Measurements from ENCODE around the gene SAE1.

- no peak for TF ChIP-seq TARDBP (IDR thresholded peaks at IDR 0.05)
- TF ChIP-seq NFRKB (IDR thresholded peaks at IDR 0.05): no peak
- TF ChIP-seq FOXM1 (IDR thresholded peaks at IDR 0.05; ENCODE audit: borderline replicate concordance): no peak
- TF ChIP-seq BHLHE40 (IDR thresholded peaks at IDR 0.05; ENCODE audit: borderline replicate concordance): no peak
- TF ChIP-seq FOXK2 (IDR thresholded peaks at IDR 0.05): no peak
- no peak for TF ChIP-seq SUZ12 (IDR thresholded peaks at IDR 0.05)
- TF ChIP-seq ZNF384 (IDR thresholded peaks at IDR 0.05): no peak
- no peak for TF ChIP-seq PKNOX1 (IDR thresholded peaks at IDR 0.05)
- no peak for TF ChIP-seq L3MBTL2 (conservative IDR thresholded peaks at IDR 0.05)
- no peak for TF ChIP-seq FOXA1 (IDR thresholded peaks at IDR 0.05)
- no peak for TF ChIP-seq LEF1 (IDR thresholded peaks at IDR 0.05; ENCODE audit: borderline replicate concordance)
- no peak for TF ChIP-seq SP1 (IDR thresholded peaks at IDR 0.05)
- no peak for TF ChIP-seq ARNT (IDR thresholded peaks at IDR 0.05)
These were observed 24.5 kb downstream of the SAE1 start for GRCh38 chr19:47155148-47155547.
